GM12875 (cell line): Measurements from ENCODE around the gene IL18R1.
A peak's percentile ranks its signal among the peaks of the same experiment; 100 is the strongest.

Source experiments
- H3K4me3 ChIP-seq: one replicate; pipeline ENCODE4 v1.5.1; 2011; ENCODE audit warnings: low read depth, low read length, control low read depth
- TF ChIP-seq, protein P1 (sequence below): IDR thresholded peaks from 2 replicates; pipeline ENCODE4 v1.5.1; 2011; ENCODE audit warnings: low read depth, mild to moderate bottlenecking, control low read depth, inconsistent platforms, low read length, moderate library complexity, borderline replicate concordance; ENCODE audit not compliant: insufficient read depth

The IL18R1 gene, protein sequence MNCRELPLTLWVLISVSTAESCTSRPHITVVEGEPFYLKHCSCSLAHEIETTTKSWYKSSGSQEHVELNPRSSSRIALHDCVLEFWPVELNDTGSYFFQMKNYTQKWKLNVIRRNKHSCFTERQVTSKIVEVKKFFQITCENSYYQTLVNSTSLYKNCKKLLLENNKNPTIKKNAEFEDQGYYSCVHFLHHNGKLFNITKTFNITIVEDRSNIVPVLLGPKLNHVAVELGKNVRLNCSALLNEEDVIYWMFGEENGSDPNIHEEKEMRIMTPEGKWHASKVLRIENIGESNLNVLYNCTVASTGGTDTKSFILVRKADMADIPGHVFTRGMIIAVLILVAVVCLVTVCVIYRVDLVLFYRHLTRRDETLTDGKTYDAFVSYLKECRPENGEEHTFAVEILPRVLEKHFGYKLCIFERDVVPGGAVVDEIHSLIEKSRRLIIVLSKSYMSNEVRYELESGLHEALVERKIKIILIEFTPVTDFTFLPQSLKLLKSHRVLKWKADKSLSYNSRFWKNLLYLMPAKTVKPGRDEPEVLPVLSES

DNA sequence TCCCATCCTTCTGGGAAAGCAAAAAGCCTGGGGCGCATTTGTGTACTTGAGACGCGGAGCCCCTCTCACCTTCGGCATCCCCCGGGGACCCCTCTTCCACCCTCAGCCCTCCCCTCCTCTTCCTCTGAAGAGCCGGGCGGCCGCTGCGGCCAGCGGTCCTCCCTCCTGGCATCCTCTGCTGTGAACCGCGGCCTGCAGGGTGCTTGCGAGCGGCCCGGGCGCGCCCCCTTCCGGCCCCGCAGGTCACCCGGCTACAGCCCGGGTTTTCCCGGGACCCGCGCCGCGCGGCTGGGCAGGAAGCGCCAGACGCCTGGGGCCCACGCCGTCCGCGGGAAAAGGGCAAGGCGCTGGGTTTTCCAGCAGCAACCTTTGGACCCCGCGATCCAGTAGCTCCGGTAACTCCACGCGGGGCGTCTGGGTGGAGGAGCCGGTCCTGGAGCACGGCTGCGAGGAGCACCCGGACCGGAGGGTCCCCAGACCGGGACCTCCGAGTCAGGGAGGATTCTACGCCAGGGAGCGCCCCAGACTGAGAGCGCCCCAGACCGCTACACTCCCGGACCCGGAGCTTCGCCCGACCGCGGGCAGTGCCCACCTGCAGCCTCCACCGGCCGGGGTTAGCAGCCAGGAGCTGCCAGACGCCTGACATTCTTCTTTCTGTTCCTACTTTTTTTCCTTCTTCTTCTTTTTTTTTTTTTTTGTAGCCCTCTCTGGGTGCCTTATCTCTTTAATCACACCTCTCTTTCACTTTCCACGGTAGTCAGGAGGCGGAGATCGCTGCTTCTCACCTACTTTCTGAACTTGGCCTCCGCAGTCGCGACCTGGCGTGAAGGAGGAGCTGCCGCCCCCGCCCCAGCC lies at the start of gene IL18R1:
Gene IL18R1 (plus strand): TSS at position 271 of the 855 bp plus-strand sequence. CDS start 6,865 bp downstream, outside the sequence.
- TF ChIP-seq, protein P1, sequence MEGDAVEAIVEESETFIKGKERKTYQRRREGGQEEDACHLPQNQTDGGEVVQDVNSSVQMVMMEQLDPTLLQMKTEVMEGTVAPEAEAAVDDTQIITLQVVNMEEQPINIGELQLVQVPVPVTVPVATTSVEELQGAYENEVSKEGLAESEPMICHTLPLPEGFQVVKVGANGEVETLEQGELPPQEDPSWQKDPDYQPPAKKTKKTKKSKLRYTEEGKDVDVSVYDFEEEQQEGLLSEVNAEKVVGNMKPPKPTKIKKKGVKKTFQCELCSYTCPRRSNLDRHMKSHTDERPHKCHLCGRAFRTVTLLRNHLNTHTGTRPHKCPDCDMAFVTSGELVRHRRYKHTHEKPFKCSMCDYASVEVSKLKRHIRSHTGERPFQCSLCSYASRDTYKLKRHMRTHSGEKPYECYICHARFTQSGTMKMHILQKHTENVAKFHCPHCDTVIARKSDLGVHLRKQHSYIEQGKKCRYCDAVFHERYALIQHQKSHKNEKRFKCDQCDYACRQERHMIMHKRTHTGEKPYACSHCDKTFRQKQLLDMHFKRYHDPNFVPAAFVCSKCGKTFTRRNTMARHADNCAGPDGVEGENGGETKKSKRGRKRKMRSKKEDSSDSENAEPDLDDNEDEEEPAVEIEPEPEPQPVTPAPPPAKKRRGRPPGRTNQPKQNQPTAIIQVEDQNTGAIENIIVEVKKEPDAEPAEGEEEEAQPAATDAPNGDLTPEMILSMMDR, result peak; percentile 85
- peak within 1 kb of the TSS; percentile 86 for H3K4me3 ChIP-seq

DNA sequence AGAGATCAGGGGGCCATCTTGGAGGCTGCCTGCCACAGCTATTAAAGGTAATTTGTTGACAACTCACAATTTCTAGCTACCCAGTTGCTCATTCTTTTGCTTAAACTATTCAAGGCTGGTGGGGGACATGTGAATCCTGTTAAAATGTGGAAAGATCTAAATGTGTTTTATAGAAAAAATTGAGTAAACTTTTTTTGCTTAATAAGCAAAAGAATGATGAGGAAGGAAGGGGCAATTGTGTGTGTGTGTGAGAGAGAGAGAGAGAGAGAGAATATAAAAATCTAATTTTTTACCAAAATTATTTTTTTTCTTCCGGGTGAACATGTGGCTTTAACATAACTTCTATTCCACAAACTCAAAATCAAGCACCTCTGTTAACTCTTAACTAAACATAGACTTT lies 49.5 kb upstream of the IL18R1 start:
- H3K4me3 ChIP-seq, result no peak overlapping the region
- TF ChIP-seq, protein P1, result no peak

DNA sequence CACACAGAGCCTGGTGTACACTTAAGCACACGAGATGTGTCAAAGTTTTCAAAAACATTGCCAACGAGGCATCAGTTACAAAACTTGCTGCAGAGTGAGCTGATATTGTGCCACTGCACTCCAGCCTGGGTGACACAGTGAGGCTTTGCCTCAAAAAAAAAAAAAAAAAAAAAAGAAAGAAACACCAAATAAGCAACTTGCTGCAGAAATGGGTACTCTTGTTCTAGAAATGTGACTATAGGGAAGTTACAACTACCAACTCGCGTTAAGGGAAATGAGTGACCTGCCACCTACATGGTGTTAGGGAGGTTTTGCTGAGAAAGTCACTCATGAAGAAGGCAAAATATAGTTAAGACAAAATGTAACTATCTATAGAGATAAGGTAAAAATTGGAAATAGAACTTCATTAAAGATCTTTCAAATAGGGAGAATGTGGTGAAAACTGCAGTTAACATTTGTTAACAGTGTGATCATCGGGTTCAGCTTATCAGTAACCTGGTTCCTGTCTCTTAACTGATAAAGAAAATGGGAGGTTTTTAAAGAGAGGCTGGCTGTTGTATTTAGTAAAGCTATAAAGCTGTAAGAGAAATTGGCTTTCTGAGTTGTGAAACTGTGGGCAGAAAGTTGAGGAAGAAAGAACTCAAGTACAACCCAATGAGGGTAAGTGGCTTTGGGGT lies 44.5 kb upstream of the IL18R1 start, which contains the start of gene IL1RL1:
Gene IL1RL1 (plus strand): TSS at position 600 of the 677 bp plus-strand sequence. CDS start 26,702 bp downstream, outside the sequence.
- no peak within 1 kb of the TSS for H3K4me3 ChIP-seq
- TF ChIP-seq, protein P1, result no peak

DNA sequence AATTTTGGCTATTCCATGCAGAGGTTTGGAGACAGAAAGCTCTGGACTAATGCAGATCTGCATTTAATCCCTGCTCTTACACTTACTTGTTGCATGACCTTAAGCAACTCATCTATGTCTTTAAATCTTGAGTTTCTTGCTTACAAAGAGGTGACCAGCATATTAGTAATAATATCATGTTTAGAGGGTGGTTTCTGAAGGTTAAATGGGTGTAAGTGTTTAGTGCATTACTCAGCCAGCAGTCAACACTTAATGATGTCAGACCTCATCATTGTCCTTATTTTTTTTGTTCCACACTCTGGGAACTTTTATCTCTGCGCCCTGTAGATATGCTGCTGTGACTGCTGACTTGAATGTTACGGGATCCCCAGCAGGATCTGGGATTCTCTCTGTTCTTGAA lies 42.6 kb upstream of the IL18R1 start:
- no peak overlapping the region for H3K4me3 ChIP-seq
- TF ChIP-seq, protein P1, result no peak

DNA sequence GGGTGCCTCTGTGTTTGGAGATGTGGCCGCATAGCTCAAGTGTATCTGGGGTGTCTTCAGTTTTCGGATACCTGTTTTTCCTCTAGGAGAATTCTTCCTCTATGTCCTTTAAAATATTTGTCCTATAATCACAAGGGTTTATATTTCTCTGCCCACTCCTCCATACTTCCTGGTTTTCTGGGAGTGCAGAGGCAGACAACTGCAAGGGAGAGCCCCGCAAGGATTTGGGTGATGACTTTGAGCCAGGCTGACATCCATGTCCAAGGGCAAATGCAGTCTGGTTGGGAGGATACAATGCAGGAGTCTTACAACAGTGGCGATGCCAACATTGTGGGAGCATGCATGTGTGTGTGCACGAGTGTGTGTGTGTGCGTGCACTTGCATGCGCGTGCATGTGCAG lies 42.1 kb upstream of the IL18R1 start:
- TF ChIP-seq, protein P1, result no peak
- no peak overlapping the region for H3K4me3 ChIP-seq

DNA sequence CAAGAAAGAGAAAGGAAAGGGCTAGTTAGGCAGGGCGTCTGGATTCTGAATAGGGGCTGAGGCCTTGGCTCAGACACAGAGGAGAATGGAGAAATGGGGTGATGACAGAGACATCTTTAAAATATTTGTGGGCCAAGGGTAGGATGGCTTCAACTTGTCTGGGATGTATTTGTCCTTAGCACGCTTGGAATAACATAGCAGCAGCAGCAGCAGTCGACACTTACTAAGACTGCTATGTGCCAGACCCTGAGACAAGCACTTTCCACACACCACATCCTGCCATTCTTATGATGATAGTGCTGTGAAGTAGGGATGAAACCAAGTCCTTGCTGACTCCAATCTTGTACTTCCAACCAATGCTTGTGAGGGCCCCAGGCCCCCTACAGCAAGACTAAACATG lies 41.6 kb upstream of the IL18R1 start:
- TF ChIP-seq, protein P1, result no peak
- no peak overlapping the region for H3K4me3 ChIP-seq
